ENCODE data around the gene SSNA1.

Gene SSNA1

DNA sequence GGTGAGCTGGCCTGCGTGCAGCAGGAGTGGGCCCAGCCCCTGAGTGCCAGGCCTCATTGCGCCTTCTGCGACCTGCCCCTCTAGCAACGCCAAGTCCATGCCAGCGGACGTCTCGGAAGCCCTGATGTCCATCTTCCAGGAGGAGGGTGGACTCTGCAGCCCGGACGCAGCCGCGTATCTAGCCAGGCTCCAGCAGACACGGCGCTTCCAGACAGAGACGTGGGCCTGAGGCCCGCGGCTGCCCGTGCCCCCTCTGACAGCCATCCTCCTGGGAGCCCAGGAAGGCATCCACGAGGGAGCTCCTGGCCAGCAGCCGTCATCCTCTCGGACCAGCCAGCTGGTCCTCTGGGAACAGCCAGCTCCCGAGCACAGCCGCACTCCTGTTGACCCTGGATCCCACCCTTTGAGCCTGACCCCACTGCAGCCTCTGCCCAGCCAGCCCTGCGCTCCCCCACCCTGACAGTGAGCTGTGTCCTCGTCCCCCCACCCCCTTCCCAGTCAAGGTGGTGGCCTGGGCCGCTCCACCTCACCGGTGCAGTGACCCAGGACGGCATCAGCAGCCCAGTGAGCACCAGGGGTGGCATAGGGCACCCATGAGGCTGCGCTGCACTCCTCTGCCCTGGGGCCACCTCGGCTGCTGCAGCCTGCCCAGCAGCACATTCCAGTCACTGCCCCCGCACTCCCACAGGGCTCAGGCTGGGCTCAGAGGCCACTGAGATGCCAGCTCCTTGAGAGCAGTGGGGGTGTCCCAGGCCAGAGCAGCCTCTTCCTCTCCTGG is 27.9 kb downstream of the SSNA1 start:
- Histone ChIP-seq H3K9me3 (ENCODE audit: insufficient read depth, low read length, severe bottlenecking) (no peaks in the 10 kb centered on the region), H4K20me1 (ENCODE audit: insufficient read depth, low read length) (peaks cover 2% of the 10 kb centered on the region; the same call in 1 of the 2 replicates), H3K4me2 (ENCODE audit: insufficient read depth, low read length) (no peak overlapping the region), H2AFZ (ENCODE audit: low read depth, low read length) (no peak overlapping the region), H3K79me2 (ENCODE audit: insufficient read depth, low read length) (no peaks in the 10 kb centered on the region), H3K9ac (ENCODE audit: low read depth, low read length) (no peak overlapping the region), H3K36me3 (ENCODE audit: insufficient read depth, low read length) (peaks cover 28% of the 10 kb centered on the region), H3K27me3 (ENCODE audit: insufficient read depth, low read length, poor library complexity) (no peaks in the 10 kb centered on the region), H3K4me3 (ENCODE audit: low read depth in 1 of 2, low read length in 2 of 2) (no peak overlapping the region), H3K27ac (ENCODE audit: low read length) (no peak overlapping the region), H3K4me1 (ENCODE audit: insufficient read depth, low read length) (no peaks in the 10 kb centered on the region)
- no peak for DNase-seq
- TF ChIP-seq EZH2 (IDR thresholded peaks at IDR 0.05; ENCODE audit: borderline replicate concordance, low read depth, low read length, severe bottlenecking): no peak
- TF ChIP-seq, protein P1, sequence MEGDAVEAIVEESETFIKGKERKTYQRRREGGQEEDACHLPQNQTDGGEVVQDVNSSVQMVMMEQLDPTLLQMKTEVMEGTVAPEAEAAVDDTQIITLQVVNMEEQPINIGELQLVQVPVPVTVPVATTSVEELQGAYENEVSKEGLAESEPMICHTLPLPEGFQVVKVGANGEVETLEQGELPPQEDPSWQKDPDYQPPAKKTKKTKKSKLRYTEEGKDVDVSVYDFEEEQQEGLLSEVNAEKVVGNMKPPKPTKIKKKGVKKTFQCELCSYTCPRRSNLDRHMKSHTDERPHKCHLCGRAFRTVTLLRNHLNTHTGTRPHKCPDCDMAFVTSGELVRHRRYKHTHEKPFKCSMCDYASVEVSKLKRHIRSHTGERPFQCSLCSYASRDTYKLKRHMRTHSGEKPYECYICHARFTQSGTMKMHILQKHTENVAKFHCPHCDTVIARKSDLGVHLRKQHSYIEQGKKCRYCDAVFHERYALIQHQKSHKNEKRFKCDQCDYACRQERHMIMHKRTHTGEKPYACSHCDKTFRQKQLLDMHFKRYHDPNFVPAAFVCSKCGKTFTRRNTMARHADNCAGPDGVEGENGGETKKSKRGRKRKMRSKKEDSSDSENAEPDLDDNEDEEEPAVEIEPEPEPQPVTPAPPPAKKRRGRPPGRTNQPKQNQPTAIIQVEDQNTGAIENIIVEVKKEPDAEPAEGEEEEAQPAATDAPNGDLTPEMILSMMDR (IDR thresholded peaks at IDR 0.05; ENCODE audit: borderline replicate concordance, extremely low read depth, low read length, poor library complexity, severe bottlenecking): no peak
- ATAC-seq (ENCODE audit: insufficient read depth, low read depth): no peak

GRCh38 chr9:137217276-137218211 is 29.1 kb downstream of the SSNA1 start:
- Histone ChIP-seq H3K36me3 (ENCODE audit: insufficient read depth, low read length) (peaks cover 28% of the 10 kb centered on the region), H3K27ac (ENCODE audit: low read length) (no peak overlapping the region), H3K4me1 (ENCODE audit: insufficient read depth, low read length) (peaks cover under 1% of the 10 kb centered on the region), H3K27me3 (ENCODE audit: insufficient read depth, low read length, poor library complexity) (no peaks in the 10 kb centered on the region), H3K9me3 (ENCODE audit: insufficient read depth, low read length, severe bottlenecking) (no peaks in the 10 kb centered on the region), H3K4me2 (ENCODE audit: insufficient read depth, low read length) (no peak overlapping the region), H4K20me1 (ENCODE audit: insufficient read depth, low read length) (no peaks in the 10 kb centered on the region; the same call in 1 of the 2 replicates), H3K4me3 (ENCODE audit: low read depth in 1 of 2, low read length in 2 of 2) (no peak overlapping the region), H3K79me2 (ENCODE audit: insufficient read depth, low read length) (no peaks in the 10 kb centered on the region), H2AFZ (ENCODE audit: low read depth, low read length) (no peak overlapping the region), H3K9ac (ENCODE audit: low read depth, low read length) (no peak overlapping the region)
- ATAC-seq (ENCODE audit: insufficient read depth, low read depth) (no peak), DNase-seq (no peak)
- no peak for TF ChIP-seq EZH2 (IDR thresholded peaks at IDR 0.05; ENCODE audit: borderline replicate concordance, low read depth, low read length, severe bottlenecking)
- TF ChIP-seq, protein P1 (IDR thresholded peaks at IDR 0.05; ENCODE audit: borderline replicate concordance, extremely low read depth, low read length, poor library complexity, severe bottlenecking): no peak

DNA sequence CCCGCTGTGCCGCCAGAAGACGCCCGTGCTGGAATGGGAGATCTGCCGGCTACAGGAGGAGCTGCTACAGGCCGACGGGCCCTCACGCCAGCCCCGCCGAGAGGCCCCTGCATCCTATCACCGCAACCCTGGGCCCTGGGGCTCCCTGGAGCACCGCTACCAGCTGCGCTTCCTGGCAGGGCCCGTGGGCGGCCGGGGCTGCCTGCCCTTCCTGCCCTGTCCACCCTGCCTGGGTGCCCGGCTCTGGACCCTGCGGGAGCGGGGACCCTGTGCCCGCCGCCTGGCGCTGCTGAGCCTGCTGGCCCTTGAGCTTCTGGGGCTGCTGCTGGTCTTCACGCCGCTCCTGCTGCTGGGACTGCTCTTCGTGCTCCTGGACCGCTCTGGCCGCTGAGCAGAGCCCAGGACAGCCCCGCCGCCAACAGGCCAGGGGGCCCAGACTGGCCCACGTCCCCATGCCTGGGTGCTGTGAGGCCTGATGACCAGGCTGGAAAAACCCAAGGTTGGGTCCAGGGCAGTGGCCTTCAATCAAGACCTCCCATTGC is 29.8 kb downstream of the SSNA1 start:
- peaks cover 24% of the 10 kb centered on the region for H3K36me3 ChIP-seq (ENCODE audit: insufficient read depth, low read length)
- no peaks in the 10 kb centered on the region for H3K9me3 ChIP-seq (ENCODE audit: insufficient read depth, low read length, severe bottlenecking)
- ATAC-seq (ENCODE audit: insufficient read depth, low read depth) (no peak), DNase-seq (no peak)
- TF ChIP-seq EZH2 (IDR thresholded peaks at IDR 0.05; ENCODE audit: borderline replicate concordance, low read depth, low read length, severe bottlenecking): no peak
- TF ChIP-seq, protein P1 (IDR thresholded peaks at IDR 0.05; ENCODE audit: borderline replicate concordance, extremely low read depth, low read length, poor library complexity, severe bottlenecking): no peak
- H3K4me1 ChIP-seq (ENCODE audit: insufficient read depth, low read length): peaks cover 7% of the 10 kb centered on the region
- H3K27ac ChIP-seq (ENCODE audit: low read length): no peak overlapping the region
- H2AFZ ChIP-seq (ENCODE audit: low read depth, low read length): no peak overlapping the region
- H3K4me3 ChIP-seq (ENCODE audit: low read depth in 1 of 2, low read length in 2 of 2): no peak overlapping the region
- H3K9ac ChIP-seq (ENCODE audit: low read depth, low read length): no peak overlapping the region
- H3K79me2 ChIP-seq (ENCODE audit: insufficient read depth, low read length): no peaks in the 10 kb centered on the region
- H3K4me2 ChIP-seq (ENCODE audit: insufficient read depth, low read length): no peak overlapping the region
- no peaks in the 10 kb centered on the region for H3K27me3 ChIP-seq (ENCODE audit: insufficient read depth, low read length, poor library complexity)
- no peaks in the 10 kb centered on the region; the same call in 1 of the 2 replicates for H4K20me1 ChIP-seq (ENCODE audit: insufficient read depth, low read length)

All from DND-41 (cell line).